CD4-positive, CD25-positive, alpha-beta regulatory T cell (primary cell): ENCODE data around the gene MAP7D3. TPM values are rescaled to one million over a fixed set of nuclear protein-coding genes. Genes with fewer than 3 reads are reported as not detected.

Experiments
- ATAC-seq, 2 donors: fragments of 150-1000 bp; cut with Tn5 transposase; one replicate each; pipeline ENCODE4 v1.10.0; 2021; ENCODE audit warnings: low read depth in 2 of 2, moderate number of reproducible peaks in 2 of 2, moderate library complexity in 1 of 2
- DNase-seq, 3 donors: peaks; one replicate each; pipeline versions ENCODE4 v3.0.0 to v3.0.0-alpha.2; 2012 to 2022; ENCODE audit warnings: mixed read lengths in 1 of 3
- H3K27ac ChIP-seq: one replicate; pipeline ENCODE4 v1.7.0; 2013; ENCODE audit warnings: mild to moderate bottlenecking, low read length; ENCODE audit not compliant: insufficient read depth, poor library complexity, severe bottlenecking
- H3K27me3 ChIP-seq: one replicate; pipeline ENCODE4 v1.7.0; 2013; ENCODE audit warnings: low read length; ENCODE audit not compliant: control insufficient read depth, insufficient read depth
- H3K36me3 ChIP-seq: one replicate; pipeline ENCODE4 v1.7.0; 2013; ENCODE audit warnings: mild to moderate bottlenecking, low read length, moderate library complexity; ENCODE audit not compliant: control insufficient read depth, insufficient read depth
- H3K4me1 ChIP-seq: 2 replicates; pipeline ENCODE4 v1.7.0; 2013; ENCODE audit warnings: mild to moderate bottlenecking, low read length; ENCODE audit not compliant: insufficient read depth, control insufficient read depth, poor library complexity, severe bottlenecking
- H3K4me3 ChIP-seq: one replicate; pipeline ENCODE4 v1.7.0; 2013; ENCODE audit warnings: low read depth, mild to moderate bottlenecking, low read length, moderate library complexity
- H3K9me3 ChIP-seq, 2 experiments: 1 replicate in 1 of 2; 2 replicates in 1 of 2; pipeline ENCODE4 v1.7.0; 2013; ENCODE audit warnings: low read length in 2 of 2, mild to moderate bottlenecking in 1 of 2, moderate library complexity in 1 of 2; ENCODE audit not compliant: control insufficient read depth in 2 of 2
- H3K27ac Mint-ChIP-seq, 3 donors: one replicate each; pipeline ENCODE4 v1.8.0; 2020 to 2022; ENCODE audit warnings: mild to moderate bottlenecking in 3 of 3, mixed read lengths in 3 of 3, moderate library complexity in 2 of 3
- H3K27me3 Mint-ChIP-seq: one replicate; pipeline ENCODE4 v1.8.0; 2022; ENCODE audit warnings: mild to moderate bottlenecking, mixed read lengths
- H3K36me3 Mint-ChIP-seq: one replicate; pipeline ENCODE4 v1.8.0; 2020; ENCODE audit warnings: mixed read lengths
- H3K4me1 Mint-ChIP-seq, 4 donors: one replicate each; pipeline ENCODE4 v1.8.0; 2020 to 2022; ENCODE audit warnings: mixed read lengths in 4 of 4, mild to moderate bottlenecking in 1 of 4
- H3K4me3 Mint-ChIP-seq, 4 donors: one replicate each; pipeline ENCODE4 v1.8.0; 2020 to 2022; ENCODE audit warnings: mild to moderate bottlenecking in 4 of 4, mixed read lengths in 4 of 4, moderate library complexity in 3 of 4
- H3K9me3 Mint-ChIP-seq, 7 donors: one replicate each; pipeline ENCODE4 v1.8.0; 2020 to 2022; ENCODE audit warnings: mixed read lengths in 7 of 7, mild to moderate bottlenecking in 3 of 7, moderate library complexity in 2 of 7
- polyA plus RNA-seq, 4 donors: library from polyadenylated mRNA; unstranded; fragments of 300-500 nt; fragmentation: Illumina TruSeq; gene quantifications; one replicate each; pipeline ENCODE4 v1.2.3, GENCODE V29; 2021
- total RNA-seq: library from RNA; stranded (reverse); gene quantifications from one replicate; pipeline ENCODE4 v1.2.3, GENCODE V29; 2022

Gene MAP7D3
- total and polyA plus RNA-seq, 5 donors from 2014 or later: 2.5 to 4.7 (median 3.1) TPM

- Histone ChIP-seq H3K27ac (no peak overlapping the region), H3K27me3 (no peaks in the 10 kb centered on the region), H3K4me3 (no peak overlapping the region), H3K36me3 (no peaks in the 10 kb centered on the region), H3K9me3 (no peaks in the 10 kb centered on the region), H3K4me1 (peaks cover 7% of the 10 kb centered on the region)
- no peaks in the 10 kb centered on the region for H3K36me3 Mint-ChIP-seq
- H3K4me1 Mint-ChIP-seq: peaks cover 0 to 23% (median 16%) of the 10 kb centered on the region in 4 donors
- no peak overlapping the region for H3K27ac Mint-ChIP-seq
- no peak for DNase-seq
- no peaks in the 10 kb centered on the region for H3K27me3 Mint-ChIP-seq
- H3K4me3 Mint-ChIP-seq: no peak overlapping the region
- peaks cover 0 to 2% (median 0%) of the 10 kb centered on the region in 7 donors for H3K9me3 Mint-ChIP-seq
- no peak for ATAC-seq
Measured at GRCh38 chrX:136189222-136189621, 62.0 kb downstream of the MAP7D3 start.

DNA sequence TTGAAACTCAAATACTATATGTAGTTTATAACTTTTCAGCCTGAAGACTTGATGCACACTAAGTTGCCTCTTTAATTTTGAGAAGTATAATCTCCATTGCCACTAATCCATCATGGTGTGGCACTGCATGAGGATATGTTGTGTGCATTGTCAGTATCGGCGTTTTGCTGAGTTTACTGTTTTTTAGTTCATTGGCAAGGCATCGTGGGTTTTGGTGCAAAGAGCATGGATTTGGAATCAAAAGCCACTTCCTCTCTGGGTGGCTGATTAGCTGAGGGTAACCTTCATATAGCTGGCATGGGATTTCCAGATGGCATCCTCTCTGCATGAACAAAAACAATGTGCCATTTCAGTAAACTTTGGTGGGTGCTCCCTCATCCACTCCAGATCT lies 65.2 kb downstream of the MAP7D3 start:
- H3K36me3 ChIP-seq: no peaks in the 10 kb centered on the region
- H3K27me3 ChIP-seq: no peaks in the 10 kb centered on the region
- DNase-seq (no peak), ATAC-seq (no peak)
- no peak overlapping the region for H3K27ac Mint-ChIP-seq
- H3K4me1 Mint-ChIP-seq: peaks cover 0 to 2% (median 0%) of the 10 kb centered on the region in 4 donors
- H3K9me3 Mint-ChIP-seq: peaks cover 0 to 2% (median 0%) of the 10 kb centered on the region in 7 donors
- H3K4me3 Mint-ChIP-seq: no peak overlapping the region
- no peaks in the 10 kb centered on the region for H3K9me3 ChIP-seq
- no peak overlapping the region for H3K4me3 ChIP-seq
- H3K27me3 Mint-ChIP-seq: no peaks in the 10 kb centered on the region
- H3K4me1 ChIP-seq: no peaks in the 10 kb centered on the region
- H3K36me3 Mint-ChIP-seq: no peaks in the 10 kb centered on the region
- no peak overlapping the region for H3K27ac ChIP-seq

GRCh38 chrX:136185401-136186022 lies 65.7 kb downstream of the MAP7D3 start:
- no peaks in the 10 kb centered on the region for H3K27me3 ChIP-seq
- H3K36me3 Mint-ChIP-seq: no peaks in the 10 kb centered on the region
- ATAC-seq (no peak), DNase-seq (no peak)
- H3K27ac ChIP-seq: no peak overlapping the region
- H3K9me3 Mint-ChIP-seq: peaks cover 0 to 2% (median 0%) of the 10 kb centered on the region in 7 donors
- H3K4me1 ChIP-seq: no peaks in the 10 kb centered on the region
- H3K4me1 Mint-ChIP-seq: peaks cover 0 to 2% (median 0%) of the 10 kb centered on the region in 4 donors
- no peaks in the 10 kb centered on the region for H3K27me3 Mint-ChIP-seq
- no peak overlapping the region for H3K4me3 ChIP-seq
- H3K36me3 ChIP-seq: no peaks in the 10 kb centered on the region
- H3K27ac Mint-ChIP-seq: no peak overlapping the region
- H3K4me3 Mint-ChIP-seq: no peak overlapping the region
- H3K9me3 ChIP-seq: no peaks in the 10 kb centered on the region

DNA sequence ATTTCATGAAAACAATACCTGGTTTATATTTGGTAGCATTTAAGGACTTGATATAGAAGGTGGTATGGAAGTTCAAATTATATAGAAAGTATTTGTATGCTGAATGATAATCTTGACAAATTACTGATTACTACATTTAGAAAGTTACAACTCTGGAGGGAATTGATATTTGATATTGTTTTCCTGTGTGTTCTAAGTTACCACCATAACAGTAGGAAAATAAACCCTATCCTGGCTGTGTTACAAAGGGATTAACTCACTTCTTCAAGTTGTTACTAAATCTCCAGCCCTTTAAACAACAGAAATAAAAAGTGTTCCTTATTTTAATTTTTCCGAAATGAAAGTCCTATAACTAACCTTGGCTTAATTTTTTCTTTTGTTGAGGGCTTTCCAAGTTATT lies 67.3 kb downstream of the MAP7D3 start:
- DNase-seq (no peak), ATAC-seq (no peak)
- Mint-ChIP-seq H3K27me3 (peaks cover 5% of the 10 kb centered on the region), H3K4me1 (peaks cover 0 to 2% (median 0%) of the 10 kb centered on the region in 4 donors), H3K36me3 (no peaks in the 10 kb centered on the region), H3K27ac (no peak overlapping the region), H3K9me3 (peaks cover 0 to 2% (median 0%) of the 10 kb centered on the region in 7 donors), H3K4me3 (no peak overlapping the region)
- Histone ChIP-seq H3K27ac (no peak overlapping the region), H3K27me3 (no peaks in the 10 kb centered on the region), H3K4me3 (no peak overlapping the region), H3K36me3 (no peaks in the 10 kb centered on the region), H3K4me1 (no peaks in the 10 kb centered on the region), H3K9me3 (no peaks in the 10 kb centered on the region)

GRCh38 chrX:136183172-136183571 lies 68.0 kb downstream of the MAP7D3 start:
- H3K27me3 Mint-ChIP-seq: peaks cover 5% of the 10 kb centered on the region
- H3K27ac Mint-ChIP-seq: no peak overlapping the region
- Histone ChIP-seq H3K27ac (no peak overlapping the region), H3K4me1 (no peaks in the 10 kb centered on the region), H3K27me3 (no peaks in the 10 kb centered on the region), H3K9me3 (no peaks in the 10 kb centered on the region), H3K36me3 (no peaks in the 10 kb centered on the region), H3K4me3 (no peak overlapping the region)
- no peaks in the 10 kb centered on the region for H3K36me3 Mint-ChIP-seq
- no peak overlapping the region for H3K4me3 Mint-ChIP-seq
- peaks cover 0 to 2% (median 0%) of the 10 kb centered on the region in 7 donors for H3K9me3 Mint-ChIP-seq
- peaks cover 0 to 2% (median 0%) of the 10 kb centered on the region in 4 donors for H3K4me1 Mint-ChIP-seq
- DNase-seq: no peak
- no peak for ATAC-seq

DNA sequence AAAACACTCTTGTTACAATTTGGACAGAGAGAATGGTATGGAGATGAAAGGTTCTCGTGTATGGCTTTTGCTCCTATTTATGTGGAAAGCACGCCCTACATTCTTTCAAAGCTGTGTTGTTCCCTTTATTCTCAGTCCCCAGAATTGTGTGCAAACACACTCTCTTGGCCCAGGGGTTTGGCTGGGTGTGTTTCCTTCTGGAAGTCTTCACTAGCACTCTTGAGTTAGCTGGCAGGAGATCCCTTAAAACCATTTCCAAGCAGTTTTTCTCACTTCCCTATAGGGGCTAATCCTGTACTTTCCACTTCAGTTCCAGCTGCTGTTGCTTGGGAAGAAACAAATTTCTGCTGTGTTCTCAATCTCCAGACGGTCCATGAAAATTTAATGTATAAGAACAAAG lies 68.8 kb downstream of the MAP7D3 start:
- Histone ChIP-seq H3K27me3 (no peaks in the 10 kb centered on the region), H3K9me3 (no peaks in the 10 kb centered on the region), H3K4me3 (no peak overlapping the region), H3K4me1 (no peaks in the 10 kb centered on the region), H3K27ac (no peak overlapping the region), H3K36me3 (no peaks in the 10 kb centered on the region)
- ATAC-seq (no peak), DNase-seq (no peak)
- H3K36me3 Mint-ChIP-seq: no peaks in the 10 kb centered on the region
- peaks cover 0 to 2% (median 0%) of the 10 kb centered on the region in 4 donors for H3K4me1 Mint-ChIP-seq
- peaks cover 5% of the 10 kb centered on the region for H3K27me3 Mint-ChIP-seq
- no peak overlapping the region for H3K4me3 Mint-ChIP-seq
- peaks cover 0 to 2% (median 0%) of the 10 kb centered on the region in 7 donors for H3K9me3 Mint-ChIP-seq
- H3K27ac Mint-ChIP-seq: no peak overlapping the region

GRCh38 chrX:136179133-136179532 lies 72.1 kb downstream of the MAP7D3 start:
- no peak overlapping the region for H3K4me3 Mint-ChIP-seq
- Histone ChIP-seq H3K4me3 (no peak overlapping the region), H3K9me3 (no peaks in the 10 kb centered on the region), H3K27me3 (no peaks in the 10 kb centered on the region), H3K27ac (no peak overlapping the region), H3K4me1 (no peaks in the 10 kb centered on the region), H3K36me3 (no peaks in the 10 kb centered on the region)
- no peaks in the 10 kb centered on the region for H3K36me3 Mint-ChIP-seq
- ATAC-seq (no peak), DNase-seq (no peak)
- no peaks in the 10 kb centered on the region for H3K9me3 Mint-ChIP-seq
- no peak overlapping the region for H3K27ac Mint-ChIP-seq
- H3K4me1 Mint-ChIP-seq: no peaks in the 10 kb centered on the region
- H3K27me3 Mint-ChIP-seq: peaks cover 5% of the 10 kb centered on the region

GRCh38 chrX:136176399-136176825 lies 74.8 kb downstream of the MAP7D3 start:
- Histone ChIP-seq H3K9me3 (no peaks in the 10 kb centered on the region), H3K4me3 (no peak overlapping the region), H3K27me3 (no peaks in the 10 kb centered on the region), H3K4me1 (no peaks in the 10 kb centered on the region), H3K36me3 (no peaks in the 10 kb centered on the region), H3K27ac (no peak overlapping the region)
- Mint-ChIP-seq H3K9me3 (no peaks in the 10 kb centered on the region), H3K27me3 (peaks cover 5% of the 10 kb centered on the region), H3K27ac (peak overlapping the region in 1 of 3 donors; percentile 43), H3K36me3 (no peaks in the 10 kb centered on the region), H3K4me1 (no peaks in the 10 kb centered on the region), H3K4me3 (no peak overlapping the region)
- ATAC-seq: no peak
- no peak for DNase-seq
